Measurements from ENCODE around the gene NCOA3.

The NCOA3 gene

DNA sequence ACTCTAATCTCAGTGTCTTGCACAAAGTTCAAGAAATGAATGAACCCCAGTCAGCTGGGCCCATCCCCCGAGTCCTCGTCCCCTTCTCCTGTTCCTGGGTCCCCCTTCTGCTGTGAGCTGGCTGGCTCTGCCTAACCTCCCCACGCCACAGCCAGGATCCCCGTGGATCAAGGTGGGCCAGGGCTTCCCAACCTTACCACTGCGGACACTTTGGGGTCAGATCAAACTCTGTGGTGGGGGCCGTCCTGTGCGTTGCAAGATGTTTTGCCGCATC lies 167.4 kb downstream of the NCOA3 start:
- TF ChIP-seq CTCF (IDR thresholded peaks at IDR 0.05; ENCODE audit: low read depth, low read length, missing control alignments): no peak
- no peak overlapping the region for H3K4me3 ChIP-seq (ENCODE audit: low read depth, low read length)
- no peak for DNase-seq (ENCODE audit: low read depth)

- DNase-seq (ENCODE audit: low read depth): no peak
- H3K4me3 ChIP-seq (ENCODE audit: low read depth, low read length): no peak overlapping the region
- no peak for TF ChIP-seq CTCF (IDR thresholded peaks at IDR 0.05; ENCODE audit: low read depth, low read length, missing control alignments)
Measured at GRCh38 chr20:47669489-47669888, 167.8 kb downstream of the NCOA3 start.

- H3K4me3 ChIP-seq (ENCODE audit: low read depth, low read length): no peak overlapping the region
- DNase-seq (ENCODE audit: low read depth): no peak
- TF ChIP-seq CTCF (IDR thresholded peaks at IDR 0.05; ENCODE audit: low read depth, low read length, missing control alignments): no peak
Measured at GRCh38 chr20:47669927-47670890, 168.5 kb downstream of the NCOA3 start.

DNA sequence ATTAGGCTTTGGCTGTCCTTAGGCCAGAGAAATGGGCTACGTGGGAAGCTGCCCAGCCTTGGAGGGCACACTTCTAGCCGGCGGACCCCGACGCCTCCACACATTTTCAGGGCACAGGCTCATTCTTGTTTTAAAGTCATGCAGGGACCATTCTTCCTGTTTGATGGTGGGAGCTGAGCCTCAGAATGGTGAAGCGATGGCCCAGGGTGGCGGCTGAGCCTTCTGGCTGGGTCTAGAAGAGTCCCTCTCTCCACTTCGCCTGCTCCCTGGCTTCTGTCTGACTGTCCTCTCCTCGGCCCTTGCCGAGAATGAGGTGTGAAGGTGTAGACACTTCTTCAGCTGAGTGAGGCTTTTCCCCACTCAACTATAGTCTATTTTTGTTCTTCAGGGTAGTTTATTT lies 169.2 kb downstream of the NCOA3 start:
- no peak overlapping the region for H3K4me3 ChIP-seq (ENCODE audit: low read depth, low read length)
- DNase-seq (ENCODE audit: low read depth): no peak
- no peak for TF ChIP-seq CTCF (IDR thresholded peaks at IDR 0.05; ENCODE audit: low read depth, low read length, missing control alignments)

DNA sequence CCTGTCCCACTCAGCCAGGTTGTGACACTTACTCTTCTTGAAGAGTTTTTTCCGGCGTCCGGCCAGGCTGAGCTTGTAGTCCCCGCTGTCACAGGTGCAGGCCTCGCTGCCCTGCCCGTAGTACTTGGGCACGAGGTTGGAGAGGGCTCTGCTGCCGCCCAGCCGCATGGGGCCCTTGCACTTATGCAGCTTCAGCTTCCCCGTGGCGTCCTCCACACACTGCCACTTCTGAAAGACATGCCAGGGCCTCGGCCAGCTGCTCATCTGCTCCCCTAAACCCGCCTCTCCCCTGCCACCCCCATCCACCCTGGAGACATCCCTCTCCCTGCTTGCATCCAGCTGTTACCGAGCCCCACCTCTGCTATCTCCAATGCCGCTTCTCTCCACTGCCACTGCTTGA lies 170.5 kb downstream of the NCOA3 start:
- DNase-seq (ENCODE audit: low read depth): no peak
- TF ChIP-seq CTCF (IDR thresholded peaks at IDR 0.05; ENCODE audit: low read depth, low read length, missing control alignments): no peak
- no peak overlapping the region for H3K4me3 ChIP-seq (ENCODE audit: low read depth, low read length)

- no peak overlapping the region for H3K4me3 ChIP-seq (ENCODE audit: low read depth, low read length)
- no peak for TF ChIP-seq CTCF (IDR thresholded peaks at IDR 0.05; ENCODE audit: low read depth, low read length, missing control alignments)
- no peak for DNase-seq (ENCODE audit: low read depth)
Measured at GRCh38 chr20:47672886-47673670, 171.4 kb downstream of the NCOA3 start.

All from GM12864 (cell line).